Hypothalamus (tissue), 51 donors: ENCODE data around the gene KCNK7.

Experiments used
- DNase-seq, 51 donors: peaks; one replicate each; lab custom pipeline; 2025; lab: John Stamatoyannopoulos, UW

The KCNK7 gene

DNA sequence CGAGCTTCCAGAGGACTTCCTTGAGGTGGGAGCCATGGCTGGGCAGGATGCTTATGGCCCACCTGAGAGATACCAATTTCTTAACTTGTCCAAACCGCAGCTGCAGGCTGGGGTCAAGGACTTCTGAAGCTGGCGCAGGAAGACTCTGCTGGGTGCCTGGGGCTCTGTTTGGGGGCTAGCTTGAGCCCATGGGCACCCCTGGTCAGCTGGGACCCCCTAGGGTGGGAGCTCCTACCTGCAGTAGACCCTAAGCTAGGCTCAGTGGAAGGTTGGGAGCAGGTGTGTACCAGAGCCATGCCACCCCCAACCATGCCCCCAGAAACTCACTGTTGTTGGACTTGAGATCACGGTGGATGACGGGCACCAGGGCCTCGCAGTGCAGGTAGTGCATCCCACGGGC is 17.1 kb upstream of the KCNK7 start:
- DNase-seq: no peak

DNA sequence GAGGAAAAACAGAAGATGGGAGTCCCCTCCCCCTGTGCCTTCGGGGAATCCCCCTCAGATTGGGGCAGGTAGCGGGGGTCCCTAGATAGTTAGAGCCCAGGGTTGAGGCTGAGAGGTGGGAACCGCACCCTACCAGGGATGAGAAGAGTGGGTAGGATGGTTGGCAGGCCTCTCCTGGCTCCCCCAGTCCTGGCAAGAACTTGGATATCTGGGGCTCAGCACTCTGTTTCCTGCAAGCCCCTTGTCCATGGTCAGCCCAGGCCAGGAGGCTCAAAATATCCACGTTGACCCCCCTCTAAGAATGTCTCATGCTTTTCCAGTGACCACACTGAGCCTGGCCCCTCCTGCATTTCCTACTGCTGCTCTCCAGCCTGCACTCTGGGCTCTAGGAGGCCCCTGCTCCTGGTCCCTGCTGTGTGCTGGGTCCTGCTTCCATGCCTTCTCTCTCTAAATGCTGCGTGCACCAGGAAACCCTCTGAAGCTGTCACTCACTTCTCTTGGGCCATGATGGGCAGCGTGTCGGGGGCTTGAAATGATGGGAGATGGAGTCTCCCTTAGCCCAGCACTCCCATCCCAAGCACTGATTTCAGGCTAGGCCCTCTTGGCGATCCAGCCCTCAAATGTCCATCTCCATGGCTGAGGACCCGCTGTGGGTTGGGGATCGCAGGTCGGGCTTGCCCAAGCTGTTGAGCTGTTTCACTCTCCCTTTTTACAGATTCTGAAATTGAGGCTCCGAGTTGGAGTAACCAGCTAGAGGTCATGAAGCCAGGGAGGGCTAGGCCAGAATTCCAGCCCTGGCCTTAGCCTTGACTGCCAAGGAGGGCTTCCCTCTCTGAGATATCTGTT is 16.4 kb upstream of the KCNK7 start:
- DNase-seq: no peak

DNA sequence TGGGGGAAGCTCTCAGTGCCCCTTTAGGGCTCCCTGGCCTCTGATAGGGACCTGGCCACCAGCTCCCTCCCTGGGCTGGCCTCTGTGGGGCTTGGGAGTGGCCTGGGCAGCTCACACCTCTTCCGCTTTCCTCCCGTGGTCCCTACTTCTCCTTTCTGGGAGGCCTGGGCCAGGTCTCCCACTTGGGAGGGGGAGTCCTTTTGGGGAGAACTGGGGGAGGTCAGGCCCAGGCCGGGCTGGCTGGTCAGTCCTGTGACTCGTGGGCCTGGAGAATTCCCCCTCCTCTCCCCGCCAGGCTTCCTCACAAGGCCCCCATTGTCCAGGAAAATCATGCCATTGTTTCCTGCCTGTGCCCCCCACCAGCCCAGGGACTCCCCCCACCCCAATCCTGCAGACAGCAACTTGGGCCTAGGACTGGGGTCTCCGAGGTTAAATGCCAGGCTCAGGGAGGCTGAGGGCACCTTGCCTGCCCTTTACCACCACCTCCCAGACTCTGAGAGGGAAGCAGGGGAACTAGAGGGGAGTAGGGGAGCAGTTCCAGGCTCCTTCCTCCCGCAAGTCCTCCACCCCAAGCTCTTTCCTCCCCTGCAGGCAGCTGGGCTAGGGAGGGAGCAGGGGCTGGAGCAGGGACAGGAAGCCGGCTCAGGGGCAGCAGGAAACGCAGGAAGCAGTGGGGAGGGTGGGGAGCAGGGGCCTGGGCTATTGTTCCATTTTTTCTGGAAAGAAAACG is 15.6 kb upstream of the KCNK7 start:
- DNase-seq: peak in 48 of 51 donors; percentile 16 to 94 (median 71)

DNA sequence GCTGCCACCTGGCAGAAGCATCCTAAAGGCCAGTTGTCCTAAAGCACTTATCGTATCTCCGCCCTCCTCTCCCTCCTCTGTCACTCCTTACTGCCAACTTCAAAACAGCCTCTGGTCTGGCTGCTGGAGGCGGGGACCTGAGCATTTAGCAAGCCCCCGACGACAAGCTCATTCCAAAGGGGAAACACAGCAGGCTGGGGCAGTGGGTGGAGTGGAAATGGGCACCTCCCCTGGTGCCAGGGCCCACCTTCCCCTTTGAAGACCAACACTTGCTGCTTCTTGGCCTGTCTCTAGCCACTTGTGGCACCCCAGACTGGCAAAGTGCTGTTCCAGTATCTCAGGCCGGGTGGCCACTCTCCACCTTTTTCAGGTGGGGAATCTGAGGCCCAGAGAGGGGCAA is 14.8 kb upstream of the KCNK7 start:
- peak in 3 of 51 donors; percentile 32 to 52 (median 33) for DNase-seq

DNA sequence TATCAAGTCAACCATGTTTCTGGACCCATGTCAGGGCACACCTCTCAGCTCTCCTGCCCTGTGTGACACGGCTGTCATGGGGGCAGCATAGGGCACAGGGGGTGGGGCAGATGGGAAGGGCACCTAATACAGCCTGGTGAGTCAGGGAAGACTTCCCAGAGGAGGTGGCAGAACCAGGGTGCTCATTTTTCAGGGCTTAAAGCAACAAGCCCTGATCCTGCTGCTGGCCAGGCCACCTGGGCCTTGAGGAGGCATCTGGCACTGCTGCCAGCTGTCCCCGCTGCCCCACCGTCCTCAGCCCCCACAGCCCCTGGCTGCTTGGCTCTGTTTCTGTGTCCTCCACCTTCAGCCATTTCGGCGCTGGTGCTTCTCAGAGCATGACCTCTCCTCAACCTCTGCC is 14.1 kb upstream of the KCNK7 start:
- DNase-seq: no peak

DNA sequence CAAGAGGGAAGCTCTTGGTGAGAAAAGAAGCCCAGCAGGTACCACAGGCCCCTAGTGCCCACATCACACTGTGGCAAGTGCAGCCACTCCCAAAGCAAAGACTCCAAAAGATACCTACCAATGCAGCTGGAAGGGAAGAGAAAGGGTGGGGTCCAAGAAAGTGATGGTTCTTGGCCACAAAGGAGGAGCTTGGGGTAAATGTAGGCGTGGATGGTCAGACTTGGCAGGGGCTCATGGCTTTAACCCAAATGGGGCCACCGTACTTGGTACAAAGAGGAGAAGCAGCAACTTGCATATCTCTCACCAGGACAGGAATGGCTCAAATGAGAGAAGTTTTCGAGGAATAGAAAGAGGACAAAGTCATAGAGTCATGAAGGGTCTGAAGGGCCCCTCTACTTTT is 13.6 kb upstream of the KCNK7 start:
- DNase-seq: no peak

DNA sequence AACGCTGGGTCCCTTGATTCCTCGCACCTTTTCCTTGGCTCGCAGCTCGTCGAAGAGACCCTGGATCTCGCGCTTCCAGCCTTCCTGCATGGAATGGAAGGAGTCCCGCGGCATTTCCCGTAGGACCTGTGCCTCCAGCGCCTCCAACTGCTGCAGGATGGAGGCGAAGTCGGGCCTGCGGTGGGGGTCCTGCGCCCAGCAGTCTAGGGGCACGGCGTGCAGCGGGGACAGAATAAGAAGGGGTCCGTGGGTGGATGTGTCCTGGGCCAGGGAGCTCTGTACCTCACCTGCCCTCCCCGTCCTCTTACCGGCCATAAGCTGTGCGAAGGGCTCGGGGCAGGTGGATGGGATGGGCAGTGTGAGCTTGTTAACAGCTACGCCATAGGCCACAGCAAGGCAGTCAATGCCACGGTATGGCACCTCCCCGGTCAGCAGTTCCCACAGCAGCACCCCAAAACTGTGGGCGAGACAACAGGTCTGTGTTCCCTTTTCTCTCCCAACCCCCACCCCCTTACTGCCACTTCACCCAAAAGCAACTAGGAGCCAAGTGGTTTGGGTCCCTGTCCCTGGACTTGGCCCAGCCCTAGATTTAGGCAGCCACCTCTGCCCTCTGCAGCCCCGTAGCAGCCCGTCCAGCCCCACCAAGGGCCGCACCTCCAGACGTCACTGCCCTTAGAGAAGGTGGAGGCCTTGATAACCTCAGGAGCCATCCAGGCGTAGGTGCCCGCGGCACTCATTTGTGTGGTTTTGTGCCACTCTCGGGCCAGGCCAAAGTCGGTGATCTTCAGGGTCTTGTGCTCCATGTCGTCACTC is 12.2 kb upstream of the KCNK7 start:
- no peak for DNase-seq

DNA sequence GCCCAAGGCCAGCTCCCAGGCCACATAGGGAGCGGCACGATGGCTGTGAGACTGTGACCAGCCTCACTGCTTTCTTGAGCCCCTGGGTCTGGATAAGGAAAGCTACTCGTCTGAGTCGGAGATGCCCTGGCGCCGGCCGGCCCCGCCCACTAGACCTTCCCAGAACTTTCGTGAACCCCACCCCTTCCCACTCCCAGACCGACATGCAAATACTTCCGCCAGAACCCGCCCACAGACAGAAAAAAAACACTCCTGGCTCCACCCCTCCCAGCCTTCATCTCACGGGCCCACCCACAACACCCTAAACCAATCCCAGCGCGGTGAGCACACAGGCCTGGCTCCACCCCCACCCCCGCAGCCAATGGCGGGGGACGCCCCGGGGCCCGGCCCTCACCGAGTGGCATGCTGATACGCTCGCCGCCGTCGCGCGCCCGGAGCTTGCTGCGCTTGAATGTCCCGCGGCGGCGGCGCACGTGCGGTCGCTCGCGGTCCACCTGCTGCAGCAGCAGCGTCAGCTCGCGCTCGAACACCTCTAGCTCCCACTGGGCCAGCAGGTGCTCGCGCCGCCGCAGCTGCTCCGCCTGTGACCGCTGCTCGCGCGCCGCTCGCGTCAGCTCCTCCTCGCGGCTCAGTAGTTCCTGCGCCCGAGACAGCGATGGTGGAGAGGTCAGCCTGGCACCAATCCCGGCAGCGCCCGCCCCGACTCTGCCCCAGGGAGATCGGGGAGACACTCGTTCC is 11.4 kb upstream of the KCNK7 start:
- DNase-seq: peak; percentile 18 to 97 (median 90)

DNA sequence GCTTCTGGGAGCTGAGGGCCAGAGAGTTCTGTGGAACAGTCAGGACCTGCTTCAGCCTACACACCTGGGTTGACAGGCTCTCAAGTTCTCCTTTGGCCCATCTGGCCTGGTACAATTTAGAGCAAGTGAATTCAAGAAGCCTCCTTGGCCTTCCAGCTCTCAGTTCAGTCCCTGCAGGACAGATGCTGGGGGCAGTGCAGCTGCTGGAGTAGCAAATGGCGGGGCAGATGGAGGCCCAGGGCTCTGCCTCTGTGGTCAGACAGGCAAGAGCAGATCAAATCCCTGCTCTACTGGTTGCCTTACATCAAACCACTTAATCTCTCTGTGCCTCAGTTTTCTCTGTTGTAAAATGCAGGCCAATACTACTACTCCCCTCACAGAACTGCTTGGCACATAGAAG is 8.7 kb upstream of the KCNK7 start:
- no peak for DNase-seq

DNA sequence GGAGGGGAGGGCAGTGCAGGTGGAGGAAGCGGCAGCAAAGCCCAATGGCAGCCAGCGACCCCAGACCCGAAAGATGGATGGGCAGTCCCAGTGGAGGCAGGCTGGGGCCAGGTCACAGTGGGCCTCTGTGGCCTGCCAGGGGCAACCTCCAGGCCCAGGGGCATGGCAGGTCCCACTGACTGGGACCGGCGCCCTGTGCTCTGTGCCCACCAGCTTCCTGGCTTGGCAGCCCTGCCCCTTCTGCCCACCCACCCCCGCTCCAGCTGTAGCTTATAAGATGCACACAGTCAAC is 4.3 kb upstream of the KCNK7 start:
- DNase-seq: no peak

DNA sequence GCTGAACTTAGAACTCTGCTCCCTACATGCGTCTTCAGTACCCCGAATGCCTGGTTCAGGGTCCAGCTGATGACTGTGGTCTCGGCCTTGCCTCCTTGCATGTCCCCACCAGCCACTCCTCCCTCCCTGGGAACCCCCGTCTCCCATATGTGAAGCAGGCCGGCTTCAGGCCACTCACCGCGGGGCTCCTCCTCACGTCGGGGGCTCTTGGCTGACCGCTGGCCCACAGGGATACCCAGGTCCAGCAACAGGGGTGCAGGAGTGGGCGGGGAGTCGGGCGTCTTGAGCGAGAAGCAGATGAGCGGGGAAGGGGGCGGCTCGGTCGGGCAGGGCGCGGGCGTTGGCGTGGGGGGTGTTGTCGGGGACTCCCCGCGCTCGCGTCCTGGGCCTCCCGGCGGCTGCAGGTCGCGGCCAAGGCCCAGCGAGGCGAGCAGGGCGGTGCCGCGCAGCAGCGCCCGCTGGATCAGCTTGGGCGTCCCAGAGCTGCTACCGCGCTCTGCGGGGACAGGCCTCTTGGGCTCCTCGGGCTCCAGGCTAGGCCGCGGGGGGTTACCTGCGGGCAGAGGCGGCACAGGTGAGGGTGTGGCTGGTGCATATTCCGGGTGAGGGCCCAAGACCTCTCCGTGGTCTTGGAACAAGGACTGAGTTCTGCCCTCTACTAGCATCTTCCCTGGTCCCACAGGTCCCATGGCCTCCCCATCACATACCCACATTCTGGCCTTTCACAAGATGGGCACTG is 3.8 kb upstream of the KCNK7 start:
- no peak for DNase-seq

DNA sequence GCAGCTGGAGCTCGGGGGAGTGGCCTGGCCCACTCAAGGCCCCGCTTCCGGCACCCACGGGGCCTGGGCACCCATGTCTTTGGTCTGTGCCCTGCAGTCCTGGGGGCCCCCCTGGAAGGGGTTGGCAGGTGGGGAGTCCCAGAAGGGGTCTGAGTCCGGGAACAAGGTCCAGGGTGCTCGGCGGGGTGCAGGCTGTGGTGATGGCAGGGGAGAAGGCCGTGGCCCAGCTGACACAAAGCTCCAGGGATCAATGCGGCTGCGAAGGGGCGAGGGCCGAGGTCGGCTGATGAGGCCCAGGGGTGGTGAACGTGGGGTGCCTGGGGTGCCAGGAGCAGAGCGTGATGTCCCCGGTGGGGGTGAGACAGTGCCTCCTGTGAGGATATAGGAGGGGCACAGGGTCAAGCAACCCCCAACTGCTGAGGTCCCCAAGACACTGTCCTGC is 2.7 kb upstream of the KCNK7 start:
- DNase-seq: no peak

DNA sequence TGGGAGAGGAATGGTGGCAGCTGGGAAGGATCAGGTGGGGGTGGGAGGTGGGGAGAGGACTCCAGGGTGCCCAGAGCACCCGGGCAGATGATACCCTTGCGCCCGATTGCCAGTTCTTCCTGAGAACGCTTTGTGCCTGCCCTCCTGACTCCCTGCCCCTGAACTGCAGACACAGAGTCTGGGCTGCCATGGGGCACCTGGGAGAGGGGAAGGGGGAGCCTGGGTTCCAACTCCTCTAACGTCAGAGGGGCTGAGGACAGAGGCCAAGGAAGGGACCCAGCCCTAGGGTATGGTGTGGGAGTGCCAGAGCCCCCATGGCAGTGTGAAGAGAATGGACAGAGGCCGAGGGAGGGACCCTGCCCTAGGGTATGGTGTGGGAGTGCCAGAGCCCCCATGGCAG is 920 bp upstream of the KCNK7 start:
- no peak for DNase-seq

DNA sequence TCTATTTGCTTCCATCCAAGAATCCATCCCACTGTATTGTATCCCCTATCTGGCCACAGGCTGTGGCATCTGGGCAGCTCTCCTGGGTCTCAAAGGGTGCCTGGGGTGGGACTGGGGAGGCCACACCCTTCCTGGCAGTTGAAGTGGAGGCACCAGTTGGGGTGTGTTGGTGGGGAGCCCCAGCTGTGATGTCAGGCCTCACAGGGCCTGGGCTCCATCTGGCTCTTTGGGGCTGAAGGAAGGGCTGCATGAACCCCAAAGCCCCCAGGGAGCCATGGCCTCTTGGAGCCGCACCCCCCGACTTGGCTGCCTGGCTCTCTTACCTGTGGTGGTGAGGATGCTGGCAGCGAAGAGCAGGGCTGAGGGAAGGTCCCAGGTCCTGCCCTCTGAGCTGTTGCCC is 469 bp downstream of the KCNK7 start:
- DNase-seq: no peak

DNA sequence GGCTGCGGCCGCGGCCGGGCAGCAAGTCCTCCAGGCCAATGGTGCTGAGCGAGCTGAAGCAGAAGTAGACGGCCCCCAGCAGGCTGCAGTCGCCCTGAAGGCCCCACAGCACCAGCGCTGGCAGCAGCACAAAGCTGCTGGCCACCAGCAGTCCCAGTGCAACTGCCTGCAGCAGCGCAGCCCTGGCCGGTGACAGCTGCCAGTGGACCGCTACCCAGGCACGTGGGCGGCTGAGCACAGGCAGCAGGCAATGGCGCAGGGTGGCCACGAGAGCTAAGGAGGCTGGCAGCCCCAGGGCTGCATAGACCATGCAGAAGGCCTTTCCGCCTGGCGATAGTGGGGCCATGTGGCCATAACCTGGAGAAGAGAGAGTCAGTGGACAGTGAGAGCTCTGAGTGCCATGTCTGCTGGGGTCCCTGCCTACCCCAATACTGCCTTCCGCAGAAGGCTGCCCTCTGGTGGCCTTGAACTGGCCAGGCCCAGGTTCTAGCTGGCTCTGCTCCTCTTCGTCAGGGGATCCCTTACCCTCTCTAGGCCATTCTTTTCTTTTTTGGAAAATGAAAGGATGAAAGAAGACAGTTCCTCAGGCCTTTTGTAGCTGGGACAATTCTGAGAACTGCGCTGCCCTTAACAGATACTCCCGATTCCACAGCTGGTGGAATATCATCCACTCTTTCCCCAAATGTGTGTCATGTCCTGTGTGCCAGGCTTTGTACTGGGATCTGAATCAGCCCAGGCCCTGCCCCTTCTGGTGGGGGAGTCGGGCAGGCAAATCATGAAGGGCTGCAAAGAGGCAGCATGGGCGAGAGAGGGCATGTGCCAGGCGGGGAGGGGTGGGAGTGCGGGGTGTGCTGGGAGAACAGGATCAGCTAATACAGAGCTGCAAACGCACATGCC is 1.8 kb downstream of the KCNK7 start:
- DNase-seq: peak in 42 of 51 donors; percentile 28 to 83 (median 64)

DNA sequence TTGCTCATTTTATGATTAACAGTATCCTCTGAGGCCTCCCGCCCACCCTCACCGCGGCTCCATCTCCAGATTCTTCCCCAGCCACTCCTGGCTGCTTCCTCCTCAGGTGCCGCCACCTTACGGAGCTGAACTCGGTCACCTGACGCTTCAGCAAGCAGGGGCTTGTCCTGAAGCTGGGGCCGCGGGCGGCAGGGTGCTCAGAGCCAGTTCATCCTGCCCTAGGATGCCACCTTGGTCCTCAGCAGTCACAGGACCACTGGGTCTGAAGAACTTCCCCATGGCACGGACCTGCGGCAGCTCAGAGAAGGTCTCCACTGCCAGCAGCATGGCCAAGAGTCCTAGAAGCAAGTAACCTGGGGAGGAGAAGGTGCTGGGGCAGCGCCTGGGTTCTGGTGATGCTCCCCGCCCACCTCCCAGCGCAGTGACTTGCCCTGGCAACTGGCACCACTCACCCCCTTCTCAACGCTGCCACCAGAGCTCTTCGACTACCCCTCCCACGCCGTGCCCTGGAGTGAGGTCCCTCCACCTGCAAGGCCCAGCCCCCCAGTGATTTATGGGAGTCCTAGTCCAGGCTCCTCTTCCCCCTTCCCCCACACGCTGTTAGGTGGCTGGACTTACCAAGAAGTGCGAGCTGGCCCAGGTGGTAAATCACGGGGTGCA is 2.6 kb downstream of the KCNK7 start:
- no peak for DNase-seq

DNA sequence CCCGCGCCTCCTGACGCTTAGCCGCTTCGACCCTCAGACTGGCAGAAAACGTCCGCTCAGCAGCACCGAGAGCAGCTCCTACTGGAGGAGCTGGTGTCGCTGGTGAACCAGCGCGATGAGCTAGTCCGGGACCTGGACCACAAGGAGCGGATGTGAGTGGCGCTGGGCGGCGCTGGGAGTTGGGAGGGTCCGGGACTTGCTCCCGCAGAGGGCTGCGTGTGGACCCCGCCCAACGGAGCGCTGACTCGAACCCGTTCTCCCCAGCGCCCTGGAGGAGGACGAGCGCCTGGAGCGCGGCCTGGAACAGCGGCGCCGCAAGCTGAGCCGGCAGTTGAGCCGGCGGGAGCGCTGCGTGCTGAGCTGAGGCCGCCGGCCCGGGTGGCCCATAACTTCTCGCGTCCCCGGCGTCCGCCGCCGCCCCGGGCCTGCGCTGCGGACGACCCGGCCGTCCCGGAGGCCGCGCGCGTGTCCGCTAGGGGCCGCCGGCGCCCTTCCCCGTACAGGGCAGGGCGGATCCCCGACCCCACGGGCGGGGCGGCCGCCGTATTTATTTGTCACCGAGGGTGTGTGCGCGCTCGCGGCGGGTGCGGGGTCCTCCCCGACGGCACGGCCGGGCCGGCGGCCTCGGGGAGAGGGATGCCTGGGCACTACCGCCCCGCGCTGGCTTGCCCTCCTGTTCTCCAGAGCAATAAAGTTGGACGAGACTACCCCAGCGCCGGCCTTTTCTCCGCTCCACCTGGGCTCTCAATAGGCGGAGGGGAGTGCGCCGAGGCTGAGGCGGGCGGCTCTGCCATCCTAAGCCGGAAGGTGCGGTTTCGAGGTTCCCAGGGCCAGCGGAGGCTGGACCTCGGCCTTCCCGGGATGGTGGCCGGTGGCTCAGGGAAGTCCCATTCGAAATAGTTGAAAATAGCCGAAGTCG is 3.4 kb downstream of the KCNK7 start:
- DNase-seq: no peak
